GM21515 (cell line): ENCODE data around the gene MEN1.
A peak's percentile ranks its signal among the peaks of the same experiment; 100 is the strongest.

Experiments
- ATAC-seq: cut with Tn5 transposase; IDR thresholded peaks from one replicate; pipeline ENCODE4 v1.9.1; 2021; ENCODE audit not compliant: unreplicated experiment

Gene MEN1

DNA sequence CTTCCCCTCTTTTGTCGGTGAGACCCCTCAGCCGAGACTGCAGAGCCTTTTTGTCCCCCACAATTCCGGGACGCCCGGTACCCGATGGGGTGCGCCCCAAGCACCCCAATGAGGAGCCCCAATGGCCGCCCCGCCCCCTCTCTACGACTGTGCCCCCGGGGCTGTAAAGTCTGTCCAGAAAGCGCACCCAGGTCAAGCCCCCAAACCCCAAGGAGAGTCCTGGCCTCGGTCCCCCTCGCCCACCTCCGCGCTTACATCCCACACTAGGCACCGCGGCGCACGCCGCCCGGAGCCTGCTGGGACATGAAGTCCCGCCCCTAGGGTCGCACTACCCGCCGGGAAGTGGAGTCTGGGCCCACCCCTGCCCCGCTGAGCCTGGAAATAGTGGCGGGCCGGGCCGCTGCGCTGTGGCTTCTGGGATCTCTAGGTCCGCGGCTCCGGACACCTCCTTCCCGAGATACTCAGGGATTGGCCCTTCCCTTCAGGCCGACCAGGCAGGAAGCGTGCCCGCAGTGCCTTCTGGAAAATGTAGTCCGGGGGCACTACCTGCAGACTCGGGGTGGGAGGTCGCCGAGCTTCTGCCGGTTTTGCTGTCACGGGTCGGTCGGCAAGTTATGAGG lies at the start of gene MEN1:
Gene MEN1 (minus strand): TSS at position 281 of the 620 bp plus-strand sequence. CDS start 442 bp downstream, outside the sequence.
- ATAC-seq, result peak; percentile 65

DNA sequence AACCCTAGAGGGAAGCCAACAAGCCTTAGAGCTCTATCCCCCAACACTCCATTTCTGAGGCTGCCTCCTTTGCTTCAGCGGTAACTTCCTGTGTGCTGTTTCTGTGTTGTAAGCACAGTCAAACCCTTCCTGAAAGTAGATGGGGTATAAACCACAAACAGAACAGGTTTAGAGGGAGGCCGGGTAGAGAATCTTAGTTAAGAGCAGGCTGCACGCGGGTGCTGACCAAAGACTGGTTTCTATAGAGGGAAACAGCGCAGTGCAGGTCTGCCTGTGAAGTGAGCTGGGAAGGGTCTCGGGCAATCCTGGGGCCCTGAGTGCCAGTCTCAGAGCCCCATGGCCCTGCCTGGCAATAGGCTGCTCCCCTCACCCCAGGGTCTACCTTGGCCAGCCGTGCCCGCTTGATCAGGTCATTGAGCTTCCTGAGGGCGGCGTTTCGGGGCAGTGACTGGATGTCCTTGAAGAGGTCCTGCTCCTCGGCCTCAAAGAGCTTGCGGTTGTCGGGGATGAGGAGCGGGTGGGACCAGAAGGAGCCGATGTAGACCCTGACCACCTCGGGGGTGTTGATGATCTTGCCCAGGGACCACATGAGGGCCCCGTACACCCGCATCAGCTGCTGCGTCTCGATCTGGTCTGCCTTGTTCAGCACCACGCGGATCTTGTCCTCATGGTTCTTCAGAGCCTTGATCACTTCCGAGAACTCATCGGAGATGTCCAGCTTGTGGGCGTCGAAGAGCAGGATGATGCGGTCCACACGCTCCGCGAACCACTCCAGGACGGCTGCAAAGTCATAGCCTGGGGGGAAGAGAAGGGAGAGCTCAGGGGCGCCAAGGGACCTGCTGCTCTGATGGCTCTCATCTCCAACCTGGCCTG lies 49.4 kb upstream of the MEN1 start:
- ATAC-seq, result peak; percentile 71

DNA sequence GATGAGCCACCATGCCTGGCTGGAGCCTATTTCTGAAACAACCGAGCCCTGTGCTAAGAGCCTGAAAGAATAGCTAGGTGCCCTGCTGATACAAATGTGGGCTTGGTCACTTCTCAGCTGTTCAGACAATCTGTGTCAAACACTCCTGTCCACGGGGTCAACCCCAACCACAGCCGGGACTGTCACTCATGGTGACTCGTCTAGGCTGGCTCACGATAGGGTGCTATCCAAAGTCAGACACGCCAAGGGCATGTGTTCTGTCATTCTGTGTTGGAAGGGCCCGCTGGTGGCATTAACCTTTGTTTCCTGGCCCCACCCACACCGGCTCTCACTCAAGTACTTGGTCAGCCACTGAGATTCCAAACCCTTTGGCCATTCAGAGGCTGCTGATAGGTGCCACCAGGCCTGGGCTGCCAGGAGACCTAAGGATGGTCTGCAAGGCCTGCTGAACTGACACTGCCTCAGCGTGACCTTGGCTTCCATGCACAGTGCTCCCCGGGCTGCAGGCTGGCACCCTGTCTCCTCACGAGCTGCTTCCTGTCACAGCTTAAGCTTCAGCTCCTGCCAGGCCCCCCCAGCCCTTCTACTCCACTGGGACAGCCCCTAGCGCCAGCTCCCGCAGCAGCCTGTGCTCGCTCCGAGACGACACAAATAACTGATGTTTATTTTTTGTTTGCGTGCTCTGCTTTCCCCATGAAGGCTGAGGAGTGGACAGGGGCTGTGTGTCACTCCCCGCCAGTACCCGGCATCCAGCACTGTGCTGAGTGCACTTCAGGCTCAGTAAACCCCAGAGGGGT lies 48.3 kb upstream of the MEN1 start:
- ATAC-seq, result no peak

DNA sequence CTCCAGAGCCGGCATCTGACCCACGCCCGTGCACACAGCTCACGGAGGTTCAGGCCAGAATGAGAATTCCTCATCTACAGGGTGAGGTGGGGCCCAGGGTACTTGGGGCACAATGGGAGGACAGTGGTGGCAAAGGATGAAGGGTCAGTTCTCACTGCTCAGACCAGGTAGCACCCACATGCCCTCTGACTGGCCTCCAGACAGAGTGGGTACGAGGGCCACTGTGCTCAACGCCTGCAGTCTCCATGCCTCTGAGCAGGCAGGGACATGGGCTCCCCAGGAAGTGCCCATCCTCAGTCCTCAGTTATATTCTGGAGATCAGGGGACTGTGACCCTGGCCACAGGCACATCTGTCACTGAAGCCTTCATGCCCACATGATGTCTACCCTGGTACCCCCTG lies 47.1 kb upstream of the MEN1 start:
- ATAC-seq, result no peak

DNA sequence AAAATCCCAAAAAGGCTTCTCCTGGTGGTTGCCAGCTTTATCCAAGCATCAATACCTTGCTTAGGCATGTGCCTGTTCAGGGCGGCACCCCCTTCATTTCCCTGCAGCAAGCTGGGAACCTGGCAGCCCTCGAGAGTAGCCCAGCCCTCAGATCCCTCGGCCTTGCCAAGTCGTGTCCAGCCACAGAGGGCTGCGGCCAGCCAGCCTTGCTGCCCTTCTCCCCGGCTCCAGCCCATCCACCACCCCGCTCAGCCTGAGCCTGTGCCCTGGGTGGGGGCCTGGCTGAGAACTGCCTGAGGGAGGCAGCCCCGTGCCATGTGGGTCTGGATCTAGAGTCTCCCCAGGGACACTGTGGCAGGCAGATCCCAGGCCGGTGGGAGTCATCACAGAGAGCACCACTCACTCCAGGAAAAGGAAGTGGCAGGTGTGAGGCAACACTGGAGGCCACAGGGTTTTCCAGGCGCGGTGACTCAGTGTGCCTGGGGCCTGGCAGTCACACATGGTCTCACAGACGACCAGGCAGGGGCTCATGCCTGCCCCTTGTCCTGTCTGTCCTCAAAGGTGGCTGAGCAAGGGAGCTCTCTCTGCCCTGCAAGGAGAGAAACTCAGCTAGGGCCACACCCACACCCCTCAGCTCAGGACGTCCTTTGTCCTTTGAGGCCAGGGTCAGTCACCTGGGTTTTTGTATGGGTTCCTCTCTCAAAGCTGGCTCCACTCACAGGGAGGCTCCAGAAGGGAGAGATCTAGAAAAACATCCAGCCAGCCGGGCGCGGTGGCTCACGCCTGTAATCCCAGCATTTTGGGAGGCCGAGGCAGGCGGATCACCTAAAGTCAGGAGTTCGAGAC lies 46.3 kb upstream of the MEN1 start:
- no peak for ATAC-seq

DNA sequence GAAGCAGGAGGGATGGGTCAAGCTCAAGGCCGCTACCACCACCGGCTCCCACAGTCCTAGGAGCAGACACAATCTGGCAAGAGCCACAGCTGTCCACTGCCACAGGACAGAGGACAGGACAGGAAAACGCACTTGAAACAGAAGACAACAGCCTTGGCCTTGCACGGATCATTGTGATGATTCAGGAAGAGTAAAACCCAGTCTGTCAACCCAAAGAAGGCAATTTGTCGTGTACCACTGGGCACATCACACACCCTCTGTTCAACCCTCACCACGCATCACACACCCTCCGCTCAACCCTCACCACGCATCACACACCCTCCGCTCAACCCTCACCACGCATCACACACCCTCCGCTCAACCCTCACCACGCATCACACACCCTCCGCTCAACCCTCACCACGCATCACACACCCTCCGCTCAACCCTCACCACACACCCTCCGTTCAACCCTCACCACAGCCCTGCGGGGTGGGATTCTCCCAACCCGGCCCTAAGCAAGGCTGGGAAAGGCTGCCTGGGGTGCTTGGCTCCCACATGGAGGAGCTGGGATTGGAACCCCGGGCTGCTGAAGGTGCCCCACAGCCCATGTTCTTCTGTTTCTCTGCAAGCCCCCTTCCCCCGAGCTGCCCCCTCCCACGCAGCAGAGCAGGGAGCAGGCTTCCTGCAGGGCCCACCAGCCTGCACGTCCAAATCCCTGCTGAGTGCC lies 45.4 kb upstream of the MEN1 start:
- ATAC-seq, result no peak

DNA sequence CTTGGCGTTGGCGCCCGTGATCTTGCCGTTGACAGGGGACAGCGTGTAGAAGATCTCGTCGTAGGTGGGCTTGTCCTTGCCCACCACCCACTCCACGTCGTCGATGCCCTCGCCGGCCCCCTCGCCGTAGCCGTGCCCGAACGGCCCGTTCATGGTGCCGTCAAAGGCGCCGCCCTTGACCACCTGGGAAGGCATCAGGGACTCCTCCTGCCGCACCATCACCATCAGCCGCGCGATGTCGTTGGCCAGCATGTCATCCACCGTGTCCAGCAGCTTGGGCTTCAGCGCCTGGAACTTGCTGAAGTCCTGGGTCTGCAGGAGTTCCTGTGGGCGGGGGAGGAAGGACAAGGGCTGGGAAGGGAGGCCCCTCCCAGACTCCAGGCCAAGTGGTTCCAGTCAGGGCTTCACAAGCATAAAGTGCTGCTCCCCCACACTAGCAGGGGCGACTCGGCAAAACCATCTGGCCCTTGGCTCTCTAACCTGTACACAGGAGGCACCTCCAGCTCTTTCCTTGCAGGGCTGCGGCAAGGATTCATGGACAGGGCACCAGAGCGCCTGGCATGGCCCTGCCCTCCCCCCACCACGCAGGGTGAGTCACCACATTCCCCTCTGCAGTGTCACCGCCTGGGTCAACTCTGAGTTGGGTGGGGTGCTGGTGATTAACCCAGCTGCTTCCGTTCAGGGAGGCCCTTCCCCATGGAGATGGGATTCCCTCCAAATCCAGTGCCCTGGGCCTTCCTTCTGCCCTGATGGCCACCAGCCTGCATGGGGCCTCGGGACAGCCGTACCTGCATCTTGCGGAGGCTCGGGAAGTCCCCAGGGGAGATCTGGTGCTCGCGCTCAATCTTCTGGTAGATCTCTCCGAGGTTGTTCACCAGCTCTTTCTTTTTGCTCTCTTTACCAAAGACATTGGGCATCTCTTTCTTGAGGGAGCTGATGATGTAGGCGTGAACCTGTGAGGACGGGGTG lies 44.5 kb upstream of the MEN1 start:
- ATAC-seq, result no peak

DNA sequence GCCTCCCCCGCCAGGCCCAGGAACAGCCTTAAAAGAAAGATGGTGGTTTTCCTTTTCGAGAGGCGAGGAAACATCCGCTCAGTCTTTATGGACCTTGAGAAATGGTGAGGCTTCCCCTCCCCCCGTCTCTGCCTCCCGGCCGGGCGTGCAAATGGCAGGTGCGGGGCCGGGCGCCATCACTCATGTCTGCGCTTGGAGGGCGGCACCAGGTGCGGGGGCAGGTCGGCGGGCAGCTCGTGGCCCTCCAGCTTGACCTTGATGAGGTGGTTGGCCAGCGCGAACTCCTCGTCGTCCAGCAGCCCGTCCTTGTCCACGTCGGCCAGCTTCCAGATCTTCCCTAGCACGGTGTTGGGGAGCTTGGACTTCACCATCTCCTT lies 43.8 kb upstream of the MEN1 start:
- no peak for ATAC-seq

DNA sequence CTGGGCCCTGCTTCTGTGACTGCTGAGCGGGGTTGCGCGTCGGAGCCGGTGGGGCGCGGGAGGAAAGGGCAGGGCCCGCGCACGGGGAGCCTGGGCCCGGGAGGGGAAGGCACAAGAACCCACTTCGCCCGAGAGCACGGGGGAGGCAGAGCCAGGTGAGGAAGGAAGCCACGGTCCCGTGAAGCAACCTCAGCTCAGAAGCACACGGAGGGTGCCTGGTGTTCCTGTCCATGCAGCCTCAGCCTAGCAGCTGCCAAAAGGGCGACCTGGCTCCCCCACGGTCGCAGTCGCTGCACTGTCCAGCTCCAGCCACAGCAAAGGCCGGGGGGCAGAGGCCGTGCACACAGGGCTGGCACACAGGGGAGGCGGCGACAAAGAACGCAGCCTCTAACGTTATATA lies 43.4 kb upstream of the MEN1 start:
- ATAC-seq, result no peak

DNA sequence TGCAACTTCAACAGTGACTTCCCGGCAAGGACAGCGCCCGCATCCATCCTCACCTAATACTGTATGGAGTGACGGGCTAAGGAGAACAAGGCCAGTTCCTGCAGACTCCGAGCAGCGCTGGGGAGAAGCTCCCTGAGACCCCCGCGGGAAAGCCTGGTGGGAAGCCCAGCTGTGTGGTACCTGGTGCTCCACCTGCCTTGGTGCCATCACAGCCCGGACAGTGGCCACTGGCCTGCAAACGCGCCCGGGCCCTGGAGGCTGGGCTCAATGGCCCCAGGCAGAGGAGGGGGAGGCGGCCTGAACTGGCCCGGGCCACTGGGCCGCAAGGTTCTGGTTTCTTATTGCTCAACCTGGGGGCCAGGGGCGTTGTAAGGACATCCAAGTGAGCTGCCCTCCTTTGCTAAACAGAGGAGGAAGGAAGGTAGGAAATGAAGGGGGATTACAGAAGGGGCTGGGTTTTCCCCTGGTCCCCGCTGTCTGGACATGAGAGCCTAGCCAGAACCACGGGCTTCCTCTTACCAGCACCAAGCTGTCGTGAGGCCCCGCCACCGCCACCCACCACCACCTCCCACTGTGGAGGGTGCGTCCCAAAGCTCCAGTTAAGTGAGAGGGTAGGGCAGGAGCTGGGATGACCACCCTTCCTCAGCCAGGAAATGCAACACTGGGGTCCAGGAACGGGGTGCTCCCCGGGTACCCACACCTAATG lies 42.6 kb upstream of the MEN1 start:
- no peak for ATAC-seq

DNA sequence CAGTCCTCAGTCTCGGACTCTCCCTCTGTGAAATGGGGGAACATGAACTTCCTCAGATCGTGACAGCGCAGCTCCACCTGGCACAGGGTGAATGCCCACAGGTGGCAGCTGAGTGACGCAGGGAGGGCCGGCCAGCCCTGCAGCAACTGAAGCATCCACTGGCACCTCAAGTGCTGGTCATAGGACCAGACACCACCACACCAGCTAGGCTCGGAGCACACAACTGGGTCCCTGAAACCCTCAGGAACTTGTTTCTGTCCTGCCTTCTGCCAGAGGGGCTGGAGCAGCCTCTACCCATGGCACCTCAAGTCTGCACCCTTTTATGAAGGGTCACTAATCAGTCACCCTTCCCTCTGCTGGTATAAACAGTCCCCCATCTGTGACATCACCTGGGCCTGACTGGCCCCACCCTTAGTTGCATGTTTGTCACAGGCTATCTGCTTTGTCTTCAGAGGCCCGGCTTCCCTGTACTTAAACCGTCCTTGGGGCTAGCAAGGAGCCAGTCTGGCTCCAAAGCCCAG lies 41.5 kb upstream of the MEN1 start:
- no peak for ATAC-seq

DNA sequence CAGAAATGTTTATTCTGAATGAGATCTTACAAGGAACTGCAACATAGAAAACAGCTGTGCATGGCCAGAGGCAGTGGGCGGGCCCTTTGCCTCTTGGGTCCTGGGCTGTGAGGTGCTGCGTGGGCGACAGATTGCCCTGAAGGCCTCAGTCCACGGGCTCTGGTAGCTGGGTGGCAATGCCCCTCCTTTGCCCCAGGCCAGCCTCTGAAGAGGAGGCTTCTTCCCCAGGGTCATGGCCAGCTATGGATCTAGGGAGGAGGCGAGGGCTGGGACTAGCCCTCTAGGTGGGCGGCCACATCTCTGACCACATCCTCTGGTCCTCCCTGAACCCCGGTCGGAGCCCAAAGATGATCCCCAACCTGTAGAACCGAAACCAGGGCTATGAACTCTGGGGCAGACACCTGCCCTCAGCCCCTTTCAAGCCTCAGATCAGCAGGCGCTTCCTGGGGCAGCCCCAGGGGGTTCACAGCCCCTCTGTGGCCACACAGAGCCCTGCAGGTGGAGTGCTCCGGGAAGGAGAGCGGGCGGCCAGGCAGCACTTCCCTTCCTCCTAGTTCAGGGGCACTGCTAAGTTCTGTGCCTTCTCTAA lies 40.7 kb upstream of the MEN1 start:
- ATAC-seq, result peak; percentile 54

DNA sequence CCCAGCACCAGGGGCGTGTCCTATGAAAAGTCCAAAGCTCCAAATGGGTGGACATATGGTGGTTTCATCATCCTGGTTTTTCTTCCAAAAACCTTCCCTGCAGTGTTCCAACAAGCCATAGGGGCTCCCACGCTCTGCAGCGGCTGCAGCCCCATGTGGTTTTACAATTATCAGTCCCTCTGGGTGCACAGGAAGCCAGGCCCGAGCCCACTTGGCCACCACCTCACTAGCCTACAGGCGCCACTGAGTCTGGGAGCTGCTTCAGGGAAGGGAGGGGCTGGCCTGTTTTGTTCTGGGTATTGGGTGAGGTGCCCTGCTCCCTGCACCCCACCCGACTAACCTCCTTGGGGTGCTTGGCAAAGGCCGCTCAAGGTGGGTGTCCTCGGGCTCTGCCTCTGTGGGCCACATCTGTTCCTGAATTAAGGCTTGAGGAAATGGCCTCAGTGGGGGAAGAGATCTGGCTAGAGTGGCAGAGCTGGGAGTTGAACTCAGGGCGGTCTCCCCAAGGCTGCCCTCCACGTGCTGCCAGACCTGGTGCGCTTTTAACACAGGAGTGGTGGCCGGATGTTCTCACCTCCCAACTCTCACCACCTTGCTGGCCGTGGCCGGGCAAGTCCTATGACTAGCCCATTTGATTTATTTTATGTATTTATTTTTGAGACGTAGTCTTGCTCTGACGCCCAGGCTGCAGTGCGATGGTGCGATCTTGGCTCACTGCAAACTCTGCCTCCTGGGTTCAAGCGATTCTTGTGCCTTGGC lies 39.4 kb upstream of the MEN1 start:
- no peak for ATAC-seq

DNA sequence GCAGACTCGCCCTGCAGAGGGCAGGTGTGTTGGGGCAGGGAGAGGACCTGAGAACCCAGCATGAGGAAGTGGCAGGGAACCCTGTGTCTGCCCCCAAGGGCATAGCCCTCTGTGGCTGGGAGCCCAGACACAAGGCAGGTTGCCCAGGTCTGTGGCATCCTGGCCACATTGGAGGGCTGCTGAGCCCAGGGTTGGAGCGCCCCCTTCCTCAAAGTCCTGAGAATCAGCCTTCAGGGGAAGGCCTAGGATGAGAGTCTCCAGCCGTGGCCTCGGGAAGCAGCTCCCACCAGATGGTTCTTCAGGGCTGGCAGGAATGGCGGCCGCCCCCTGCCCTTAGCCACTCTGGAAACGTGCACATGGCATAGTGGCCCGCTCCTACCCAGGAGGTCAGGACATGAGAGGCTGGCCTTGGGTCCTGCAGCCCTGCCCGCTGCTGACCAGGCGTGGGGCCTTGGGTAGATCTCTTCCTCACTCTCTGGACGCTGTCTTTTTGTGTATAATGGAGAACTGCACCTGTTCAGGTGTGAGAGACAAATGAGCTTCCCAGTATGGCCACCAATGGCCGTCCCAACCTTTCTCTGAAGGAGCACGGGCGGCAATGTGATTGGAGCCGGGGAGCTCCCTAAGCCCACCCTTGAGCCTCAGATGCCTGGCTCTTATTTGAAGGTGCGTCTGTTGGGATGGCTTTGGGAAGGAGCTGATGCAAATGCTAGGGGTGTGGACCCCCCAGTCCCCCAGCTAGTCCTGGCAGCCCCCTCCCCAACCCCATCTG lies 38.7 kb upstream of the MEN1 start:
- ATAC-seq, result no peak

DNA sequence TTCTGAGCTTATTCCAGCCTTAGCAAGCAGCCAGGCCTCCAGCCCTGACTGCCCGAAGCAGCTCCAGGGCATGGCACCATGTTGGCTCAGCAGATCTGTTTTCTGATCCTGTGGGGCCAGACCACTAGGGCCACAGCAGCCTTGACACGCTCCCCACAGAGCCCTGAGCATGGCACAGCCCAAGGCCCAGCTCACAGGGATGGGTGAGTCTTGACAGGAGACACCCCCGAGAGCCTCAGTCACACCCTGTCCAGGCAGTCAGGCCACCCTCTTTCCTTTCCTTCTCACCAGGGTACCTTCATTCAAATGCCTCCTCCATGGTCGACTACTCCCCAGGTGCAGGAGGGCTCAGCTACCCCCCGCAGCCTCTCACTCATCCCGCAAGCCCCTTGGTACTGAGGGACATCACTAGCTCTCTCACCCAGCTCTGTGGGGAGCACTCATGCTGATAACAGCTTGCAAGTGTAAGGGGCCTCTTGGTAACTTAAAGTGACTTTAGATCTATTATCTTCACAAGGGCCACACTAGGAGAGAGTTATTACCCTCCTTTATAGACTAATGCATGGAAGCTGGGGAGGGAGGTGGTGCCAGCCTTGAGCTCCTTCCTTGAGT lies 38.0 kb upstream of the MEN1 start:
- no peak for ATAC-seq
